OCI-LY3 (cell line): Measurements from ENCODE around the gene CPED1.

Source experiments
- H2AFZ ChIP-seq: fragments of 200-600, 300-600 bp; shearing (Covaris generic); 2 replicates; pipeline ENCODE4 v1.6.0; 2014; ENCODE audit warnings: antibody characterized with exemption, low read depth, low read length
- H3K27ac ChIP-seq: fragments of 200-600, 300-600 bp; sonication (generic); 2 replicates; pipeline ENCODE4 v1.5.1; 2014; ENCODE audit warnings: mild to moderate bottlenecking, low read length, moderate library complexity, mixed read lengths
- H3K27me3 ChIP-seq: fragments of 200-600, 300-600 bp; sonication (generic); 2 replicates; pipeline ENCODE4 v1.6.1; 2014; ENCODE audit warnings: low read depth, low read length, mixed read lengths
- H3K36me3 ChIP-seq: fragments of 200-600, 300-600 bp; sonication (generic); replicated peaks from 2 replicates; pipeline ENCODE3; 2014; ENCODE audit warnings: low read depth, low read length, mixed read lengths
- H3K4me1 ChIP-seq: fragments of 300-600, 200-600 bp; sonication (generic); 2 replicates; pipeline ENCODE4 v1.6.1; 2014; ENCODE audit warnings: low read length, mixed read lengths
- H3K4me2 ChIP-seq: fragments of 200-600, 300-600 bp; sonication (generic); 2 replicates; pipeline ENCODE4 v1.6.1; 2014; ENCODE audit warnings: low read length, mixed read lengths
- H3K4me3 ChIP-seq: fragments of 300-600, 200-600 bp; sonication (generic); 2 replicates; pipeline ENCODE4 v1.5.1; 2014; ENCODE audit warnings: antibody characterized with exemption, mild to moderate bottlenecking, low read length, moderate library complexity
- H3K79me2 ChIP-seq: fragments of 300-600, 200-600 bp; shearing (Covaris generic); 2 replicates; pipeline ENCODE4 v1.6.1; 2014; ENCODE audit warnings: mild to moderate bottlenecking, low read length, mixed read lengths
- H3K9ac ChIP-seq: fragments of 300-600, 200-600 bp; shearing (Covaris generic); 2 replicates; pipeline ENCODE4 v1.6.0; 2014; ENCODE audit warnings: mild to moderate bottlenecking, low read length, moderate library complexity
- H3K9me3 ChIP-seq: fragments of 200-600, 300-600 bp; shearing (Covaris generic); 2 replicates; pipeline ENCODE4 v1.6.1; 2014; ENCODE audit warnings: low read length, mixed read lengths; ENCODE audit not compliant: insufficient read depth
- H4K20me1 ChIP-seq: fragments of 200-600, 300-600 bp; sonication (generic); 2 replicates; pipeline ENCODE4 v1.6.1; 2016; ENCODE audit warnings: low read length, mixed read lengths; ENCODE audit not compliant: insufficient read depth
- EZH2phosphoT487 ChIP-seq: fragments of 200-600 bp; shearing (Covaris generic); IDR thresholded peaks from 2 replicates; pipeline ENCODE4 v1.6.1; 2018; ENCODE audit warnings: antibody characterized with exemption, mixed run types, low read depth
- TF ChIP-seq, protein P1 (sequence below): fragments of 200-600, 300-600 bp; sonication (generic); IDR thresholded peaks from 2 replicates; pipeline ENCODE4 v1.5.1; 2014; ENCODE audit warnings: antibody characterized with exemption, low read length, low read depth

Gene CPED1

DNA sequence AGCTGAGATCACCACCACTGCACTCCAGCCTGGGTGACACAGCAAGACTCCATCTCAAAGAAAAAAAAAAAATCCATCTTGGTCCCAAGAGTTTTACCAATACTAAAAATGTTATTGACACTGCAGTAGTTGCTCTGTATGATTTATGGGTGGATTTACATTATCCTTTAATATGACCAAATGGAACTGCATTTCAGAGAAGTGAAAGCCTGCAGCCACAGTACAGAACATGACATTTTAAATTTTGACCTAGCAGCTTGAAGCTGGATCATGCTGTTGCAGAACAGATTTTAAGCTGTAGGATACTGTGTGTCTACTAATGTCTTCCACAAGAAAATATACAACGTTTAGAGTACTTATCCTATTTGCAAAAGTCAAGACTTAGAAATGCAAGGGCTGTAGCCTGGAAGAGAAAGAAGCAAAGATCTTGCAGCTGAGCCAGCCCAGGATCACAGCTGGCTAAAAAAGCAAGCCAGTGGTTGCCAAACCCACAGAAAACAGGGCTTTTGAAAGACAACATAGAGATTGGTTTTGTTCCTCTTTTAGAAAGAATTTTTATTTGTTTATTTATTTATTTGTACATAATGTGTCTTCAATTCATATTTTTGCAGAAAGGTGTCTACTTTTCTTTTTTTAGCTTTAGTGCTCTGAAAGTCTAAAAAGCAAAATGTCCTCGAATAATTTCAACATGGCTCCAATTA is 285.1 kb downstream of the CPED1 start:
- TF ChIP-seq, protein P1, sequence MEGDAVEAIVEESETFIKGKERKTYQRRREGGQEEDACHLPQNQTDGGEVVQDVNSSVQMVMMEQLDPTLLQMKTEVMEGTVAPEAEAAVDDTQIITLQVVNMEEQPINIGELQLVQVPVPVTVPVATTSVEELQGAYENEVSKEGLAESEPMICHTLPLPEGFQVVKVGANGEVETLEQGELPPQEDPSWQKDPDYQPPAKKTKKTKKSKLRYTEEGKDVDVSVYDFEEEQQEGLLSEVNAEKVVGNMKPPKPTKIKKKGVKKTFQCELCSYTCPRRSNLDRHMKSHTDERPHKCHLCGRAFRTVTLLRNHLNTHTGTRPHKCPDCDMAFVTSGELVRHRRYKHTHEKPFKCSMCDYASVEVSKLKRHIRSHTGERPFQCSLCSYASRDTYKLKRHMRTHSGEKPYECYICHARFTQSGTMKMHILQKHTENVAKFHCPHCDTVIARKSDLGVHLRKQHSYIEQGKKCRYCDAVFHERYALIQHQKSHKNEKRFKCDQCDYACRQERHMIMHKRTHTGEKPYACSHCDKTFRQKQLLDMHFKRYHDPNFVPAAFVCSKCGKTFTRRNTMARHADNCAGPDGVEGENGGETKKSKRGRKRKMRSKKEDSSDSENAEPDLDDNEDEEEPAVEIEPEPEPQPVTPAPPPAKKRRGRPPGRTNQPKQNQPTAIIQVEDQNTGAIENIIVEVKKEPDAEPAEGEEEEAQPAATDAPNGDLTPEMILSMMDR = no peak
- TF ChIP-seq EZH2phosphoT487 = no peak
- H4K20me1 ChIP-seq = no peaks in the 10 kb centered on the region
- no peak overlapping the region for H3K27ac ChIP-seq
- peaks cover 32% of the 10 kb centered on the region for H3K27me3 ChIP-seq
- H2AFZ ChIP-seq = no peak overlapping the region
- H3K4me1 ChIP-seq = peaks cover 46% of the 10 kb centered on the region
- H3K9me3 ChIP-seq = no peaks in the 10 kb centered on the region
- no peaks in the 10 kb centered on the region for H3K36me3 ChIP-seq
- no peak overlapping the region for H3K4me2 ChIP-seq
- no peaks in the 10 kb centered on the region for H3K79me2 ChIP-seq
- no peak overlapping the region for H3K9ac ChIP-seq
- no peak overlapping the region for H3K4me3 ChIP-seq

DNA sequence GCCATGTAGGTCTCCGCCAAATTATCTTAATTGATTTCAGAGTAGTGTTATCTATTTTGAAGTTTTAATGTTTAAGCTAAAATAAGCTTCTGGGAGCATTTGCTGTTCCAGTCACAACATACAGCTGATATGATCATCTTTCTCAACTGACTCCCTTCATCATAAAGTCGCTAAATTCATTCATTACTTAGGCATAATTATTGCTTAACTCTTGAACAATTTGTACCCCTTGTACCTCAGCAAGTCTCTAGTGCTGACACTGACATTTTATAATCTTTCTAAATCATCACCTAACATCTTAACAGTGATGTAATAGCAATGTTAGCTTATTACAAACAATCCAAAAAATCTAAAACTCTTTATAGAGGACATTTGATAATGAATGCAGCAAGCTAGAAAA is 286.0 kb downstream of the CPED1 start:
- H3K9ac ChIP-seq = no peak overlapping the region
- H3K4me2 ChIP-seq = no peak overlapping the region
- H3K27me3 ChIP-seq = peaks cover 32% of the 10 kb centered on the region
- H2AFZ ChIP-seq = no peak overlapping the region
- H3K36me3 ChIP-seq = no peaks in the 10 kb centered on the region
- TF ChIP-seq, protein P1 = no peak
- no peak for TF ChIP-seq EZH2phosphoT487
- H3K27ac ChIP-seq = no peak overlapping the region
- peaks cover 52% of the 10 kb centered on the region for H3K4me1 ChIP-seq
- no peak overlapping the region for H3K4me3 ChIP-seq
- no peaks in the 10 kb centered on the region for H3K9me3 ChIP-seq
- no peaks in the 10 kb centered on the region for H4K20me1 ChIP-seq
- no peaks in the 10 kb centered on the region for H3K79me2 ChIP-seq

DNA sequence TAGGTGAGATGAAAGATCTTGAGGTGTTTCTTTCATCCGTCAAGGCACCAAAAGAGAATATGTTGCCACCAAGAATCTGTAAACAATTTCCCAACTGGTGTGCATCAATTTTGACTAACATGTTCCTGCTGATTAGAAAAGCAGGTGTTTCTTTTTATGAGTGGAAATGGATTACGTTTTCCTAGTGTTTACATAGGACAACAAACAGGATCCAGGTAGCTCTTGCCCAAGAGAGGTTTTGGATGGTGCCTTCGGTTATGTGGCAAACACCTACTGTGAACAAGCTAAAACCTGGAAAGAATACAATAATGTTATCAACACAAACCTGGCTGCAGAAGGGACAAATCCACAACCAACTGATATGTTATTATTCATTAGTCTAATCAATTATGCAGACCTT is 286.7 kb downstream of the CPED1 start:
- Histone ChIP-seq H3K27ac (no peak overlapping the region), H3K4me3 (no peak overlapping the region), H3K4me1 (peaks cover 59% of the 10 kb centered on the region), H3K27me3 (peaks cover 32% of the 10 kb centered on the region), H3K36me3 (no peaks in the 10 kb centered on the region), H3K9ac (no peak overlapping the region), H3K4me2 (no peak overlapping the region), H3K9me3 (no peaks in the 10 kb centered on the region), H2AFZ (no peak overlapping the region), H4K20me1 (no peaks in the 10 kb centered on the region), H3K79me2 (no peaks in the 10 kb centered on the region)
- no peak for TF ChIP-seq EZH2phosphoT487
- TF ChIP-seq, protein P1 = no peak

DNA sequence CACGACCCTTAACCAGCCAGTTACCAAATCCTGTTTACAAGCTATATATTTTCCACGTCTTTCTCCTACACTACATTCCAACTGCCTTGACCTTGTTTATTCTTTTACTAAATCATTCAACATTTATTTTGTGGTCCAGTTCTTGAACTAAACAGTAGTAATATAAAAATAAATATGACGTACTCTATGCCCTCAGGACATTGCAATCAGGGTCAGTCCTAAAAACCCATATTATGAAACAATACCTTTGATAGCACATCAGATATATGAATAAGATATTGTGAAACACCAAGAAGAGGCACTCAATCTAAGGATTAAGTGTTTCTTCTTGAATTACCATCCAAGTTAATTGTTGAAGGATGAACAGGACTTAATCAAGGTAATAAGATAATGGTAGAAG is 287.8 kb downstream of the CPED1 start:
- Histone ChIP-seq H3K4me1 (peaks cover 54% of the 10 kb centered on the region), H3K27ac (no peak overlapping the region), H3K9me3 (no peaks in the 10 kb centered on the region), H3K27me3 (peaks cover 32% of the 10 kb centered on the region), H2AFZ (no peak overlapping the region), H4K20me1 (no peaks in the 10 kb centered on the region), H3K9ac (no peak overlapping the region), H3K4me3 (no peak overlapping the region), H3K36me3 (no peaks in the 10 kb centered on the region), H3K4me2 (no peak overlapping the region), H3K79me2 (no peaks in the 10 kb centered on the region)
- no peak for TF ChIP-seq EZH2phosphoT487
- TF ChIP-seq, protein P1 = no peak
